H1 (cell line): ENCODE results near the gene ERCC3. TPM values are rescaled to one million over a fixed set of nuclear protein-coding genes. Genes with fewer than 3 reads are reported as not detected.

Experiments
- CTCF ChIA-PET: fragments of 300-600 bp; sonication (Branson Sonifier 250); formaldehyde crosslinking; loops from one replicate; lab custom pipeline; 2021; ENCODE audit not compliant: partially characterized antibody; lab: Charles Lee
- POLR2A ChIA-PET: fragments of 300-600 bp; sonication (Branson Sonifier 250); formaldehyde crosslinking; loops from one replicate; lab custom pipeline; 2021; ENCODE audit warnings: inconsistent platforms; ENCODE audit not compliant: partially characterized antibody; lab: Charles Lee
- DNase-seq, 2 experiments: peaks; one replicate each; pipeline versions ENCODE4 v3.0.0 to v3.0.0-alpha.2; 2010 to 2022; ENCODE audit warnings: low spot score in 2 of 2, low read depth in 1 of 2, mixed read lengths in 1 of 2
- FAIRE-seq: peaks from 2 replicates; lab custom pipeline; 2011; peaks lifted over from hg19 to GRCh38; lab: Jason Lieb, UNC
- H2AFZ ChIP-seq: 2 replicates; pipeline ENCODE4 v1.8.1; 2012; ENCODE audit warnings: low read length, inconsistent platforms
- H2AK5ac ChIP-seq: 2 replicates; pipeline ENCODE4 v1.6.1; 2013; ENCODE audit warnings: low read depth, low read length
- H2BK120ac ChIP-seq: replicated peaks from 2 replicates; pipeline ENCODE3; 2013; ENCODE audit warnings: low read depth, low read length, inconsistent platforms
- H2BK12ac ChIP-seq: 2 replicates; pipeline ENCODE4 v1.6.1; 2013; ENCODE audit warnings: low read depth, low read length
- H2BK15ac ChIP-seq: 2 replicates; pipeline ENCODE4 v1.6.1; 2013; ENCODE audit warnings: low read length
- H2BK20ac ChIP-seq: 2 replicates; pipeline ENCODE4 v1.6.1; 2013; ENCODE audit warnings: low read length
- H2BK5ac ChIP-seq: 2 replicates; pipeline ENCODE4 v1.6.1; 2013; ENCODE audit warnings: low read depth, low read length
- H3K14ac ChIP-seq: 2 replicates; pipeline ENCODE4 v1.6.1; 2013; ENCODE audit warnings: inconsistent platforms; ENCODE audit not compliant: insufficient read length
- H3K18ac ChIP-seq: 2 replicates; pipeline ENCODE4 v1.6.1; 2013; ENCODE audit warnings: low read length; ENCODE audit errors: extremely low read depth
- H3K23ac ChIP-seq: 2 replicates; pipeline ENCODE4 v1.6.1; 2013; ENCODE audit warnings: inconsistent platforms; ENCODE audit not compliant: insufficient read length
- H3K23me2 ChIP-seq: 2 replicates; pipeline ENCODE4 v1.6.1; 2013; ENCODE audit warnings: low read depth, low read length
- H3K27ac ChIP-seq: 2 replicates; pipeline ENCODE4 v1.6.1; 2011; ENCODE audit warnings: low read depth, low read length, inconsistent platforms
- H3K27me3 ChIP-seq, 4 experiments: replicated peaks in 1 of 4; 1 replicate in 1 of 4; 2 replicates in 3 of 4; pipeline versions ENCODE4 v1.6.1 to v1.8.1; 2011 to 2013; ENCODE audit warnings: low read length in 3 of 4, mild to moderate bottlenecking in 3 of 4, inconsistent platforms in 2 of 4, mixed read lengths in 2 of 4, moderate library complexity in 1 of 4; ENCODE audit not compliant: control insufficient read depth in 3 of 4, insufficient read depth in 3 of 4; ENCODE audit errors: extremely low read depth in 1 of 4
- H3K36me3 ChIP-seq, 4 experiments: 2 replicates each; pipeline versions ENCODE4 v1.6.1 to v1.8.1; 2011 to 2013; ENCODE audit warnings: mild to moderate bottlenecking in 4 of 4, low read length in 3 of 4, moderate library complexity in 2 of 4, control low read depth in 1 of 4, inconsistent platforms in 1 of 4; ENCODE audit not compliant: insufficient read depth in 4 of 4, control insufficient read depth in 2 of 4
- H3K4ac ChIP-seq: replicated peaks from 2 replicates; pipeline ENCODE3; 2013; ENCODE audit warnings: low read length, low read depth, mixed read lengths, inconsistent platforms; ENCODE audit not compliant: insufficient read length
- H3K4me1 ChIP-seq, 4 experiments: replicated peaks in 1 of 4; 1 replicate in 1 of 4; 2 replicates in 3 of 4; pipeline versions ENCODE4 v1.6.1 to v1.8.1; 2011 to 2013; ENCODE audit warnings: low read length in 3 of 4, inconsistent platforms in 2 of 4, mixed read lengths in 1 of 4; ENCODE audit not compliant: insufficient read depth in 4 of 4, control insufficient read depth in 3 of 4
- H3K4me2 ChIP-seq, 2 experiments: 2 replicates each; pipeline versions ENCODE4 v1.6.1 to v1.8.1; 2011 to 2013; ENCODE audit warnings: low read depth in 2 of 2, low read length in 2 of 2, control low read depth in 1 of 2, inconsistent platforms in 1 of 2, mild to moderate bottlenecking in 1 of 2; ENCODE audit not compliant: insufficient read depth in 1 of 2
- H3K4me3 ChIP-seq, 4 experiments: fragments of 200-600, 300-600 bp in 1 of 4; sonication (generic), shearing (Covaris generic), sonication (Bioruptor Twin) in 1 of 4; 2 replicates each; pipeline versions ENCODE4 v1.5.1 to v1.8.1; 2011 to 2016; ENCODE audit warnings: low read length in 4 of 4, low read depth in 3 of 4, control low read depth in 2 of 4, inconsistent platforms in 2 of 4, mild to moderate bottlenecking in 2 of 4, mixed read lengths in 1 of 4, moderate library complexity in 1 of 4; ENCODE audit not compliant: insufficient read depth in 2 of 4; ENCODE audit errors: extremely low read depth in 1 of 4
- H3K56ac ChIP-seq: replicated peaks from 2 replicates; pipeline ENCODE3; 2013; ENCODE audit warnings: low read depth, mild to moderate bottlenecking, mixed read lengths, low read length, inconsistent platforms; ENCODE audit not compliant: insufficient read length
- H3K79me1 ChIP-seq: 2 replicates; pipeline ENCODE4 v1.6.1; 2013; ENCODE audit warnings: low read depth, low read length, control low read depth
- H3K79me2 ChIP-seq, 2 experiments: 2 replicates each; pipeline versions ENCODE4 v1.6.1 to v1.8.1; 2012 to 2013; ENCODE audit warnings: low read length in 2 of 2, mild to moderate bottlenecking in 2 of 2, inconsistent platforms in 1 of 2; ENCODE audit not compliant: insufficient read depth in 2 of 2, control insufficient read depth in 1 of 2
- H3K9ac ChIP-seq, 4 experiments: replicated peaks in 1 of 4; 1 replicate in 1 of 4; 2 replicates in 3 of 4; pipeline versions ENCODE4 v1.6.1 to v1.8.1; 2011 to 2013; ENCODE audit warnings: low read depth in 3 of 4, low read length in 3 of 4, control low read depth in 2 of 4, mild to moderate bottlenecking in 2 of 4, moderate library complexity in 2 of 4, inconsistent platforms in 1 of 4; ENCODE audit errors: extremely low read depth in 1 of 4
- H3K9me3 ChIP-seq, 2 experiments: 2 replicates each; pipeline versions ENCODE4 v1.6.1 to v1.8.1; 2012 to 2013; ENCODE audit warnings: mild to moderate bottlenecking in 2 of 2, moderate library complexity in 2 of 2, control low read depth in 1 of 2, inconsistent platforms in 1 of 2, low read depth in 1 of 2, low read length in 1 of 2, mixed read lengths in 1 of 2; ENCODE audit not compliant: insufficient read depth in 2 of 2
- H4K20me1 ChIP-seq, 2 experiments: replicated peaks in 1 of 2; 2 replicates each; pipeline versions ENCODE3 to v1.8.1; 2011 to 2013; ENCODE audit warnings: inconsistent platforms in 2 of 2, low read length in 2 of 2, mild to moderate bottlenecking in 1 of 2; ENCODE audit not compliant: insufficient read depth in 2 of 2, control insufficient read depth in 1 of 2
- H4K5ac ChIP-seq: 2 replicates; pipeline ENCODE4 v1.6.1; 2013; ENCODE audit warnings: low read length, low read depth, mixed read lengths, inconsistent platforms; ENCODE audit not compliant: insufficient read length
- H4K8ac ChIP-seq: 2 replicates; pipeline ENCODE4 v1.8.0; 2013; ENCODE audit warnings: mild to moderate bottlenecking, moderate library complexity, low read length, inconsistent platforms; ENCODE audit not compliant: insufficient read depth; ENCODE audit errors: extremely low read depth
- H4K91ac ChIP-seq: replicated peaks from 2 replicates; pipeline ENCODE3; 2013; ENCODE audit warnings: low read length, mixed read lengths, inconsistent platforms; ENCODE audit not compliant: insufficient read length
- BACH1 ChIP-seq: IDR thresholded peaks from 2 replicates; pipeline ENCODE4 v1.6.1; 2012; ENCODE audit warnings: low read length, improper control_type of control experiment
- CBX8 ChIP-seq: fragments of 300-800, 300-1000 bp; sonication (generic); IDR thresholded peaks from 2 replicates; pipeline ENCODE4 v1.7.1; 2016; ENCODE audit warnings: low read depth, low read length, borderline replicate concordance
- CHD1 ChIP-seq: IDR thresholded peaks from 2 replicates; pipeline ENCODE4 v1.6.1; 2012; ENCODE audit warnings: low read depth, low read length, improper control_type of control experiment
- MAFK ChIP-seq: IDR thresholded peaks from 2 replicates; pipeline ENCODE4 v1.6.1; 2012; ENCODE audit warnings: low read depth, mild to moderate bottlenecking, improper control_type of control experiment, low read length
- NANOG ChIP-seq: IDR thresholded peaks from 2 replicates; pipeline ENCODE4 v1.6.1; 2011; ENCODE audit warnings: low read length, low read depth, mild to moderate bottlenecking, inconsistent platforms; ENCODE audit not compliant: insufficient read depth, poor library complexity, severe bottlenecking
- RBBP5 ChIP-seq: IDR thresholded peaks from 2 replicates; pipeline ENCODE4 v1.7.1; 2012; ENCODE audit warnings: low read depth, mild to moderate bottlenecking, inconsistent platforms, low read length, moderate library complexity, borderline replicate concordance
- RNF2 ChIP-seq: fragments of 200-900, 300-1000 bp; sonication (generic); IDR thresholded peaks from 2 replicates; pipeline ENCODE4 v1.7.1; 2016; ENCODE audit warnings: borderline replicate concordance, low read depth, mild to moderate bottlenecking, antibody characterized with exemption, low read length; ENCODE audit not compliant: poor library complexity, severe bottlenecking; ENCODE audit errors: missing control alignments
- RXRA ChIP-seq: IDR thresholded peaks from 2 replicates; pipeline ENCODE4 v1.6.1; 2011; ENCODE audit warnings: low read depth, mild to moderate bottlenecking, low read length, moderate library complexity; ENCODE audit not compliant: insufficient read depth
- SP1 ChIP-seq: IDR thresholded peaks from 2 replicates; pipeline ENCODE4 v1.6.1; 2011; ENCODE audit warnings: low read depth, low read length
- SP2 ChIP-seq: IDR thresholded peaks from 2 replicates; pipeline ENCODE4 v1.6.1; 2012; ENCODE audit warnings: mild to moderate bottlenecking, low read length, inconsistent platforms
- TCF12 ChIP-seq: IDR thresholded peaks from 2 replicates; pipeline ENCODE4 v1.6.1; 2011; ENCODE audit warnings: low read depth, mild to moderate bottlenecking, low read length
- WGBS, 2 experiments: shearing (Covaris generic) in 1 of 2; methylation state at CpG; one replicate each; pipeline versions ENCODE4 v1.1.6 to v1.1.7; 2013 to 2015; ENCODE audit warnings: low lambda C conversion rate in 2 of 2, mixed read lengths in 2 of 2, inconsistent platforms in 1 of 2, low coverage in 1 of 2, missing lambda C conversion rate in 1 of 2; ENCODE audit not compliant: insufficient replicate concordance in 2 of 2, insufficient coverage in 1 of 2, insufficient read length in 1 of 2; ENCODE audit errors: extremely low coverage in 1 of 2, missing lambda C conversion rate in 1 of 2; 5-methylcytosine and 5-hydroxymethylcytosine counted together
- polyA plus RNA-seq, 7 experiments: library from polyadenylated mRNA; depleted of rRNA in 3 of 7; stranded (reverse) in 5 of 7; unstranded in 2 of 7; fragments of >200 nt in 5 of 7; fragments of 200-250 nt in 2 of 7; gene quantifications; 1 replicate in 5 of 7; 2 replicates in 1 of 7; 4 replicates in 1 of 7; pipeline versions ENCODE4 v1.2.1 to v1.2.3, GENCODE V29; 2011 to 2013; ENCODE audit warnings: missing spikeins in 2 of 7, mixed read lengths in 2 of 7
- total RNA-seq: library from RNA; stranded (reverse); fragmentation: NEBNext Ultra II Directional; extraction: Animal tissue kit (Norgen Biotek cat#: 25700); gene quantifications from 2 replicates; pipeline ENCODE4 v1.2.1, GENCODE V29; 2021
- TF ChIP-seq, protein P1 (sequence below), 3 experiments: IDR thresholded peaks; 1 replicate in 2 of 3; 2 replicates in 1 of 3; pipeline versions ENCODE4 v1.5.1 to v1.6.1; 2011; ENCODE audit warnings: low read length in 3 of 3, mild to moderate bottlenecking in 3 of 3, inconsistent platforms in 2 of 3, low read depth in 1 of 3, moderate library complexity in 1 of 3; ENCODE audit not compliant: insufficient read depth in 1 of 3; ENCODE audit errors: control extremely low read depth in 1 of 3

ERCC3 gene
- total and polyA plus RNA-seq, 2 of the 8 experiments (the other 6 are each of a cell fraction or from before 2014, with no cell fraction given) = 41.8 to 48.9 TPM

DNA sequence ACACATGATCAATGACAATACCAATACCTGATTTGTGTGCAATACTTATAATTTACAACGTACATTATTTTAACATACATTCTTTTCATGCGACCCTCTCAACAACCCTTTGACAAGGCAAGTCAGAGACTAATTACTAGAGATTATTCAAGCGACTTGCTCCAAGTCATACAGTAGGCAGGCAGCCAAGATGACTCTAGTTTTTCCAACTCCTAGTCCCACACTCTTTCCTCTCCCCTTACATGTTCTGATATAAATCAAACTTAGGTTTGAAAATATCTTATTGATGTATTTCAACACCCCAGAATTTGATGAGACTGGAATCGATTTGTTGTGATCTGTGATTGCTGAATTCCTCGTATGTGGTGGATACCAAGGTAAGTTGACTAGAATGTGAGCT, 65.8 kb downstream of the ERCC3 start:
- Histone ChIP-seq H3K23ac (no peak overlapping the region), H2AK5ac (no peak overlapping the region), H2BK20ac (no peak overlapping the region), H2BK5ac (no peak overlapping the region), H4K8ac (no peak overlapping the region), H3K79me2 (no peaks in the 10 kb centered on the region), H3K14ac (no peak overlapping the region), H3K36me3 (no peaks in the 10 kb centered on the region), H3K79me1 (no peaks in the 10 kb centered on the region), H3K9me3 (no peaks in the 10 kb centered on the region), H3K27me3 (no peaks in the 10 kb centered on the region), H3K4me3 (no peak overlapping the region), H3K56ac (no peak overlapping the region), H3K4me1 (no peaks in the 10 kb centered on the region), H2BK15ac (no peak overlapping the region), H2AFZ (no peak overlapping the region), H4K20me1 (no peaks in the 10 kb centered on the region), H3K9ac (no peak overlapping the region), H2BK120ac (no peak overlapping the region), H3K18ac (no peak overlapping the region), H4K5ac (no peak overlapping the region), H3K23me2 (no peaks in the 10 kb centered on the region), H3K4ac (no peak overlapping the region), H4K91ac (no peak overlapping the region), H2BK12ac (no peak overlapping the region), H3K4me2 (no peak overlapping the region), H3K27ac (no peak overlapping the region)
- DNase-seq (no peak), FAIRE-seq (no peak)
- CTCF ChIA-PET = no interaction called here
- POLR2A ChIA-PET = no interaction called here
- WGBS, 2 experiments = 90% methylated on average over 5 of the region's 5 CpGs; no CpG with 5 or more reads in 1 of the 2 experiments
- TF ChIP-seq CBX8 = no peak
- TF ChIP-seq NANOG = no peak
- no peak for TF ChIP-seq TCF12
- no peak for TF ChIP-seq MAFK
- TF ChIP-seq RBBP5 = no peak
- no peak for TF ChIP-seq CHD1
- no peak for TF ChIP-seq RNF2
- TF ChIP-seq BACH1 = no peak
- TF ChIP-seq, protein P1, sequence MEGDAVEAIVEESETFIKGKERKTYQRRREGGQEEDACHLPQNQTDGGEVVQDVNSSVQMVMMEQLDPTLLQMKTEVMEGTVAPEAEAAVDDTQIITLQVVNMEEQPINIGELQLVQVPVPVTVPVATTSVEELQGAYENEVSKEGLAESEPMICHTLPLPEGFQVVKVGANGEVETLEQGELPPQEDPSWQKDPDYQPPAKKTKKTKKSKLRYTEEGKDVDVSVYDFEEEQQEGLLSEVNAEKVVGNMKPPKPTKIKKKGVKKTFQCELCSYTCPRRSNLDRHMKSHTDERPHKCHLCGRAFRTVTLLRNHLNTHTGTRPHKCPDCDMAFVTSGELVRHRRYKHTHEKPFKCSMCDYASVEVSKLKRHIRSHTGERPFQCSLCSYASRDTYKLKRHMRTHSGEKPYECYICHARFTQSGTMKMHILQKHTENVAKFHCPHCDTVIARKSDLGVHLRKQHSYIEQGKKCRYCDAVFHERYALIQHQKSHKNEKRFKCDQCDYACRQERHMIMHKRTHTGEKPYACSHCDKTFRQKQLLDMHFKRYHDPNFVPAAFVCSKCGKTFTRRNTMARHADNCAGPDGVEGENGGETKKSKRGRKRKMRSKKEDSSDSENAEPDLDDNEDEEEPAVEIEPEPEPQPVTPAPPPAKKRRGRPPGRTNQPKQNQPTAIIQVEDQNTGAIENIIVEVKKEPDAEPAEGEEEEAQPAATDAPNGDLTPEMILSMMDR (IDR thresholded peaks at IDR 0.05; ENCODE audit: control extremely low read depth in 1 of 3, insufficient read depth in 1 of 3, low read depth in 1 of 3, low read length in 3 of 3) = no peak
- TF ChIP-seq SP2 = no peak
- TF ChIP-seq RXRA = no peak
- TF ChIP-seq SP1 = no peak
